Right lobe of liver (tissue), 6 donors: Measurements from ENCODE around the gene ZRANB3. TPM values are rescaled to one million over a fixed set of nuclear protein-coding genes. Genes with fewer than 3 reads are reported as not detected.

Source experiments
- ATAC-seq, 4 donors: fragments of 200-7000 bp; cut with Tn5 transposase; one replicate each; pipeline ENCODE4 v1.9.1; 2020; ENCODE audit warnings: mild to moderate bottlenecking in 4 of 4, moderate library complexity in 4 of 4
- DNase-seq, 3 donors: peaks; one replicate each; pipeline ENCODE4 v3.0.0-alpha.2; 2020
- H3K27ac ChIP-seq, 3 donors: fragments of 200-600 bp; one replicate each; pipeline ENCODE4 v1.8.0; 2022
- H3K27me3 ChIP-seq, 2 donors: fragments of 200-600 bp; one replicate each; pipeline ENCODE4 v1.8.0; 2022
- H3K36me3 ChIP-seq, 4 donors: fragments of 200-600 bp; sonication (generic) in 1 of 4; one replicate each; pipeline versions ENCODE4 v1.5.1 to v1.8.0; 2017 to 2022; ENCODE audit warnings: control low read depth in 1 of 4
- H3K4me1 ChIP-seq, 4 donors: fragments of 200-600 bp; sonication (generic) in 1 of 4; one replicate each; pipeline versions ENCODE4 v1.5.1 to v1.8.0; 2017 to 2022; ENCODE audit warnings: control low read depth in 1 of 4
- H3K4me3 ChIP-seq, 3 donors: fragments of 200-600 bp; one replicate each; pipeline ENCODE4 v1.8.0; 2022
- H3K9me3 ChIP-seq, 4 donors: fragments of 200-600 bp; sonication (generic) in 1 of 4; one replicate each; pipeline versions ENCODE4 v1.5.1 to v1.8.0; 2017 to 2022; ENCODE audit warnings: control low read depth in 1 of 4
- POLR2A ChIP-seq: fragments of 450-650 bp; IDR thresholded peaks from one replicate; pipeline ENCODE4 v1.6.1; 2017; ENCODE audit warnings: antibody characterized with exemption, mild to moderate bottlenecking
- WGBS: methylation state at CpG from one replicate; pipeline ENCODE4 v1.1.6; 2018; ENCODE audit warnings: low coverage, low lambda C conversion rate; ENCODE audit not compliant: insufficient coverage; ENCODE audit errors: missing lambda C conversion rate; 5-methylcytosine and 5-hydroxymethylcytosine counted together
- intact Hi-C, 2 donors: fragments of 100-400 bp; cut with DNase I; formaldehyde crosslinking; loops; one replicate each; pipeline versions ENCODE4 v1.11.2 to v1.14.1; 2022
- total RNA-seq, 6 experiments: library from RNA; depleted of rRNA in 2 of 6; stranded (reverse); fragments of >200 nt in 2 of 6; fragmentation: NEBNext Ultra II Directional in 3 of 6; extraction: Animal tissue kit (Norgen Biotek cat#: 25700) in 3 of 6; gene quantifications; one replicate each; pipeline versions ENCODE4 v1.1.0 to v1.2.4, GENCODE V29; 2016 to 2023
- TF ChIP-seq, protein P1 (sequence below), 4 donors: fragments of 200-600 bp in 3 of 4; fragments of 450-650 bp in 1 of 4; IDR thresholded peaks; one replicate each; pipeline versions ENCODE4 v1.5.1 to v1.8.0; 2016 to 2022; ENCODE audit warnings: antibody characterized with exemption in 4 of 4, mild to moderate bottlenecking in 2 of 4
- donor health status: DM: no; HTN: yes; CAD: no.
- donor health status: DM: no; HTN: no; CAD: no.
- donor health status: DM: no; HTN: no; CAD: no.
- donor health status: DM: no; HTN: yes; CAD: no.
- donor health status: DM: no; HTN: yes; CAD: no.

The ZRANB3 gene
- total RNA-seq, 6 experiments from 2014 or later = 3.3 to 5.6 (median 4.0) TPM

DNA sequence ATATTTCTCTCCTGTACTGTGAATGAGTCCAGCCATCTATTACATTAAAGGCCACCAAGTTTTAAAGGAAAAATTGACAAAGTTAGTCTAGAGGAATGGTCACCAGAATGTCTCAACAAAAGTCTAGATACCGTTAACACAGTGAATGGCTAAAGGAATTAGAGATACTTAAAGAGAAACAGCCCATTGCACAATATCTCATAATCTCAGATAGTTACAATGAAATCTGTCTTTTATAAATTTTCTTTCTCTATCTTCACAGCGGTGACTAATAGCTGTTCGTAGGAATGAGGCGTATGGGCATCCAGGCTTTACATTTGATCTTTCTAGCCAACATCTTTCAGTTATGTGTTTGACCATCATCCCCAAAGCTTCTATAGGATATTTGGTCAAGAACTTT lies 30.9 kb upstream of the ZRANB3 start:
- DNase-seq (no peak), ATAC-seq (no peak)
- Histone ChIP-seq H3K9me3 (no peaks in the 10 kb centered on the region), H3K4me3 (no peak overlapping the region), H3K36me3 (no peaks in the 10 kb centered on the region), H3K27ac (no peak overlapping the region), H3K27me3 (no peaks in the 10 kb centered on the region), H3K4me1 (peaks cover 0 to 10% (median 0%) of the 10 kb centered on the region in 4 donors)
- 100% methylated on average over 4 of the region's 4 CpGs for WGBS
- intact Hi-C loops = no loop called here
- TF ChIP-seq, protein P1, sequence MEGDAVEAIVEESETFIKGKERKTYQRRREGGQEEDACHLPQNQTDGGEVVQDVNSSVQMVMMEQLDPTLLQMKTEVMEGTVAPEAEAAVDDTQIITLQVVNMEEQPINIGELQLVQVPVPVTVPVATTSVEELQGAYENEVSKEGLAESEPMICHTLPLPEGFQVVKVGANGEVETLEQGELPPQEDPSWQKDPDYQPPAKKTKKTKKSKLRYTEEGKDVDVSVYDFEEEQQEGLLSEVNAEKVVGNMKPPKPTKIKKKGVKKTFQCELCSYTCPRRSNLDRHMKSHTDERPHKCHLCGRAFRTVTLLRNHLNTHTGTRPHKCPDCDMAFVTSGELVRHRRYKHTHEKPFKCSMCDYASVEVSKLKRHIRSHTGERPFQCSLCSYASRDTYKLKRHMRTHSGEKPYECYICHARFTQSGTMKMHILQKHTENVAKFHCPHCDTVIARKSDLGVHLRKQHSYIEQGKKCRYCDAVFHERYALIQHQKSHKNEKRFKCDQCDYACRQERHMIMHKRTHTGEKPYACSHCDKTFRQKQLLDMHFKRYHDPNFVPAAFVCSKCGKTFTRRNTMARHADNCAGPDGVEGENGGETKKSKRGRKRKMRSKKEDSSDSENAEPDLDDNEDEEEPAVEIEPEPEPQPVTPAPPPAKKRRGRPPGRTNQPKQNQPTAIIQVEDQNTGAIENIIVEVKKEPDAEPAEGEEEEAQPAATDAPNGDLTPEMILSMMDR (IDR thresholded peaks at IDR 0.05) = no peak
- no peak for TF ChIP-seq POLR2A

- DNase-seq (no peak), ATAC-seq (peak; percentile 40 to 82 (median 66))
- no peaks in the 10 kb centered on the region for H3K36me3 ChIP-seq
- no peak for TF ChIP-seq POLR2A
- TF ChIP-seq, protein P1 (IDR thresholded peaks at IDR 0.05) = no peak
- H3K9me3 ChIP-seq = no peaks in the 10 kb centered on the region
- 46% methylated on average over 1 of the region's 1 CpG for WGBS
- intact Hi-C loops = no loop called here
- H3K4me3 ChIP-seq = no peak overlapping the region
- peaks cover 0 to 10% (median 0%) of the 10 kb centered on the region in 4 donors for H3K4me1 ChIP-seq
- no peak overlapping the region for H3K27ac ChIP-seq
- H3K27me3 ChIP-seq = no peaks in the 10 kb centered on the region
Measured at GRCh38 chr2:135557530-135557929, 26.5 kb upstream of the ZRANB3 start.

DNA sequence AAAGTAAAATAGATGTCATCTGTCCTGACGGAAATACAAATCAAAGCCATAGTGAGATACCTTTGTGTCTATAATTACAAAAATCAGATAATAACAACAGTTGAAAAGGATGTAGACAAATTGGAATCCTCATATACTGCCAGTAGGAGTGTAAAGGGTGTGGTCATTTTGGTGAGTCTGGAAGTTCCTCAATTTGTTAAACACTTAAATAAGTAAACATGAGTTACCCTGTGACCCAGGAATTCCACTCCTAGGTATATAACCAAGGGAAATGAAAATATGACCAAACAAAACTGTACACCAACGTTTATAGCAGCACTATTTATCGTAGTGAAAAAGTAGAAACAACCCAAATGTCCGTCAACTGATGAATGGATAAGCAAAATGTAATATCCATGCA lies 24.3 kb upstream of the ZRANB3 start:
- H3K9me3 ChIP-seq = no peaks in the 10 kb centered on the region
- H3K27me3 ChIP-seq = no peaks in the 10 kb centered on the region
- ATAC-seq (no peak), DNase-seq (no peak)
- no peak overlapping the region for H3K4me3 ChIP-seq
- peaks cover 0 to 10% (median 0%) of the 10 kb centered on the region in 4 donors for H3K4me1 ChIP-seq
- 84% methylated on average over 4 of the region's 4 CpGs for WGBS
- H3K27ac ChIP-seq = no peak overlapping the region
- intact Hi-C loops = no loop called here
- no peaks in the 10 kb centered on the region for H3K36me3 ChIP-seq
- TF ChIP-seq POLR2A = no peak
- TF ChIP-seq, protein P1 (IDR thresholded peaks at IDR 0.05) = no peak

DNA sequence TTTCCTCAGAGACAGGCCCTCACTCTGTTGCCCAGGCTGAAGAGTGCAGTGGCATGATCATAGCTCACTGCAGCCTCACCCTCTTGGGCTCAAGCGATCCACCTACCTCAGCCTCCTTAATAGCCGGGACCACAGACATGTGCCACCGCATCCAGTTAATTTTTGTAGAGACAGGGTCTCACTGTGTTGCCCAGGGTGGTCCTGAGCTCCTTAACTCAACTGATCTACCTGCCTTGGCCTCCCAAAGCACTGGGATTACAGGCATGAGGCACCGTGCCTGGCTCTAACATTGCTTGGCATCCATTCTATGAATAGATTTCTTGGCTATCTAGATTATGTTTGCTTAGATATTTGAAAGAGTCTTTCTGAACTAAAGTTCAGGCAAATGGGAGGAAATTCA lies 21.9 kb upstream of the ZRANB3 start:
- DNase-seq (no peak), ATAC-seq (no peak)
- no peak overlapping the region for H3K27ac ChIP-seq
- H3K27me3 ChIP-seq = no peaks in the 10 kb centered on the region
- TF ChIP-seq POLR2A = no peak
- TF ChIP-seq, protein P1 (IDR thresholded peaks at IDR 0.05) = no peak
- no peaks in the 10 kb centered on the region for H3K36me3 ChIP-seq
- intact Hi-C loops = no loop called here
- H3K4me3 ChIP-seq = no peak overlapping the region
- 54% methylated on average over 1 of the region's 4 CpGs for WGBS
- H3K9me3 ChIP-seq = no peaks in the 10 kb centered on the region
- H3K4me1 ChIP-seq = peaks cover 0 to 9% (median 0%) of the 10 kb centered on the region in 4 donors

DNA sequence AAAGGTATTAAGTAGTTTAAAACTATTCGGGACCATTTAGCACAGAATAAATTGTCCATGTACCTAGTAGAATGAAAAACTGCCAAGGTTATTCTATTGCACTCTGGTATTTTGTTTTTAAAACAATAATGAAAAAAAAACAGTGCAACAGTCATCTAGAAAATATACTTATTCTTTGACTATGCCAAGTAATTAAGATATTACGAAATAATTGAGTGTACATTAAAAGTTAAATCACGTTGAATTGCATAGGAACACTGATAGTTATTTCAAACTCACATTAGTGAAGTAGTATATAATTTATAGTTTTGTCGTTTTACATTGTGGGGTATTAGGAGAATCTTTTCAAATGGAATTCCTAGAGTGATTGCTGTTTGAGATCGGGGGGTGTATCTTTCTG lies 20.3 kb upstream of the ZRANB3 start:
- ATAC-seq = no peak
- TF ChIP-seq, protein P1 (IDR thresholded peaks at IDR 0.05) = no peak
- TF ChIP-seq POLR2A = no peak

More for the DNA sequence above, 20.3 kb upstream of the ZRANB3 start:
- 84% methylated on average over 5 of the region's 5 CpGs for WGBS
- H3K27ac ChIP-seq = no peak overlapping the region
- H3K4me1 ChIP-seq = no peaks in the 10 kb centered on the region
- intact Hi-C loops = no loop called here
- no peaks in the 10 kb centered on the region for H3K9me3 ChIP-seq
- H3K27me3 ChIP-seq = no peaks in the 10 kb centered on the region
- no peak overlapping the region for H3K4me3 ChIP-seq
- H3K36me3 ChIP-seq = no peaks in the 10 kb centered on the region
- no peak for DNase-seq
